CD4-positive, alpha-beta T cell treated with Interleukin-2 at 100 ng/mL for 4 hours (primary cell): ENCODE data around the gene SHC3.

Source experiments
- DNase-seq: peaks from one replicate; pipeline ENCODE4 v3.0.0-alpha.2; 2020; ENCODE audit warnings: low spot score

The SHC3 gene

GRCh38 chr9:89109666-89110065 lies 69.0 kb downstream of the SHC3 start:
- DNase-seq: no peak

GRCh38 chr9:89107406-89107805 lies 71.2 kb downstream of the SHC3 start:
- DNase-seq: no peak

DNA sequence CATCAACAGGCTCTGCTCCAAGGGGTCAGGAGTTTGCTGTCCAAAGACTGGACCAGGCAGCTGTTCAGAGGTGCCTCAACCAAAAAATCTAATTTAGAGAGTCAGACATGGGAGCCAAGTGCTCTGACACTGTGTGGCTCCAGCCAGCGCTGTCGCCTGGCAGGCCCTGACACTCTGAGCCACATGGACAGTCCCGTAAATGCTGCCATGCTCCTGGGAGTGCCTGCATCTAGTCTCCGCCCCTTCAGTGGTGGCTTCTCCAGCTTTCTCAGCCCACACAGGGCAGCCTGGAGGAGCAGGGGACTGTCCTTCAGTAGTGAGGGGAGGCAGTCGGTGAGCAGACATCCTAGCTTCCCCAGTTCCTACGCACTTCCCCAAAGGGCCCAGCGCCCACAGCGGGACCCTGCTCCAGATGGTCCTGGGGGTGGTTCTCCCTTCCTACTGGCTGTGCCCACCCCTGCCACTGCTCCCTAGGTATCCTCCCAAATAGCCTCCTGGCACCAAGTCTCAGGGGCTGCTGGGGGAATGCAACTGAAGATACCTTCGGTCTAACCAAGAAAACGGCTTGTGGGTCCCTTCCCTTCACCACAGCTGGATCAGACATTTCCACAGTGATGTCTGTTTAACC lies 72.3 kb downstream of the SHC3 start:
- no peak for DNase-seq

DNA sequence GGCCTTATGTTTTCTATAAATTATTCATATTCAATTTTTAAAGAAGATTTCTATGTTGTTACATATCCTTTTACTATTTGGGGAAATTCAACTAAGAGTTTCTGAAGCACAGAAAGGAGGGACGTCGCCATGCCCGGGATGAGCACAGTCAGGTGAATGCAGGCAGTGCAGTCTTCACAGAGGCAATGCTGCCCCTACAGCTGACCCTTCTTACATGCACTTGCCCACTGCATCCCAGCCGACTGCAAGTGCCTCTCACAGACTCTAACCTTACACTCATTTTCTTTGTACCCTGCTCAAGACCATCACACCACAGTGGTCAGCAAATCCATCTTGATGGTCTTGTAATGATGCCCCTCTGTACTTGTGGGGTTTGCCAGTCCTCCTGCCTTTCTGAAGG lies 73.8 kb downstream of the SHC3 start:
- DNase-seq: no peak

- no peak for DNase-seq
Observed at GRCh38 chr9:89097219-89097618, 81.4 kb downstream of the SHC3 start.

DNA sequence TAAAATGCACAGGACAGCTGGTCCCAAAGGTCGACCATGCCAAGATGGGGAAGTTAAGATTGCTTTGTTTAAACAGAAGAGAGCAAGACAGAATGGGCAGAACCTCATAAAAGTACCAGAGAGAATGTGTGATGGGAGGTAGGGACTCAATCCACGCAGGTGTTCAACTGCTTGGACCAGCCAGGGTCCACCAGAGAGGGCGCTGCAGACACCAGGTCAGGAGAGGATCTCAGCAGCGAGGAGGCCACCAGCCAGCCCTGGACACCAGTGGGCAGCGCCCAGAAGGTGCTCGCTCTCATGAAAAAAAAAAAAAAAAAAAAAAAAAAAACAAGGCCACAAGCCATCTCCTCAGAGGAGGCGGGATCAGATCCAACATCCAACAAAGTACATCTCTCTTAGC lies 81.8 kb downstream of the SHC3 start:
- DNase-seq: no peak

DNA sequence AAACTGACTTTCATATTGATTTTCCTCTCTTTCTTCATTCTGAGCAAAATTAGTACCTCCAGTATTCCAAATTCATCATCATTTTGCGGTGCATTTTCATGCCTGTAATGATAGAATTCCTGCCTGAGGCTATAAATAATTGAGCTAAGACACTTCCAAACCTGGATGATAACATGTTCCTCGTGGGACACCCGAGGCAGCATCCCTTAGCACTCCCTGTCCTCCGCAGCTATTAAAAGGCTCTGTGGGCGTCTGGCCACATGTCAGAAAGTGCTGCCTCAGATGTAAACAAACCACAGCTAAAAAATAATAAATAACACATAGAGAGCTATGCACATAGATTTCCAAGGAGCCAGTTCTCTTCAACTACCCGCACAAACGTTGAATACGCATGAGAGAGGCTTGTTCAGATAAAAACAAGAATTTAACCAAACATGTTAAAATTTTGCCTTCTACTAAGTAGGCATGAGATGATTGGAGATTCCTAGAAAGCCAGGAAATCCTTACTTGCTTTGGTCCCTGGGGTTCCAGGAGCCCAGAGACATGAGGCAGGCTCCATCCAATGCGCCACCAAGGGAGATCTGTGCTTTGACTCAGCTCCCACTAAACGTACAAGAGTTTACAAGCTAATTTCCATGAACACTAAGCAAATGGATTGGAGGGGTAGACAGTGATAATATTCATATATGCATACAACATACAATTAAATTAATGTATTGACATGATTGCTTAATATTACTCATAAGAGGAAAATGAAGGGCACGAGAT lies 82.7 kb downstream of the SHC3 start:
- DNase-seq: no peak

- no peak for DNase-seq
Observed at GRCh38 chr9:89093201-89093975, 85.2 kb downstream of the SHC3 start.

DNA sequence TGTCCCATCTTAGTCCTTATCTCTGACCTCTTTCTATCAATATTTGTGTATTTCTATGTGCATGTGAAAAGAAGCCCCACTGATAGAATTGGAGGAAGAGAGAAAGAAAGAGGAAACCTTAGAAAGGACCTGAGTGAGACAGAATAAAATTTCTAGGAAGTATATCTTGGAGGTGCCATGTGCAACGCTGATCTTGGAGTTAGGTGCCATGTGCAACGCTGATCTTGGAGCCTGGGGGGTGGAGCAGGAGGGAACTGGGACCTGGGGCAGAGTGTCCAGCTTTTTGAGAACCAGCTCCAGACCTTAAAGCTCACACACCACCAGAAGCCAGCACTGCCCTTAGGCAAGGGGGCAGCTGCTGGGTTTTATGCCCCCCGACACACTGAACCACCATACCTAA lies 89.4 kb downstream of the SHC3 start:
- no peak for DNase-seq

- DNase-seq: no peak
Observed at GRCh38 chr9:89083626-89084025, 95.0 kb downstream of the SHC3 start.

DNA sequence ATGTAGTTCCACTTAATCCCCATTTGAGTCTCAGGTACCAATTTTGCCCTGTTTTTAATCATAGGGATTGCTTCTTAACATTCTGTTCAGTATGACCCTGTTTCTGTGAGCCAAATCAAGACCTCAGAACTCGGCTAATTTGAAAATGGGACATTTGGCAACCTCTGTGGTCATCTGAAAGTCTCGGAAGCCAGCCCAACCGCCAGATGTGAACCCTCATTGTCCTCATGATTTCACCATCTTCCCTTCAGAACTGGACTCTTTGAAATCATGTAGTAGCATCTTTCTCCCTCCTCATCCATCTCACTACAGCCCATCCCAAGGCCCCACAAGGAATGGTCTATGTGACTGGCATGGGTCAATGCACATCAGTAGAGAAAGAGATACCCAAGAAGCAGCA lies 98.4 kb downstream of the SHC3 start:
- no peak for DNase-seq

GRCh38 chr9:89079391-89079790 lies 99.2 kb downstream of the SHC3 start:
- no peak for DNase-seq

DNA sequence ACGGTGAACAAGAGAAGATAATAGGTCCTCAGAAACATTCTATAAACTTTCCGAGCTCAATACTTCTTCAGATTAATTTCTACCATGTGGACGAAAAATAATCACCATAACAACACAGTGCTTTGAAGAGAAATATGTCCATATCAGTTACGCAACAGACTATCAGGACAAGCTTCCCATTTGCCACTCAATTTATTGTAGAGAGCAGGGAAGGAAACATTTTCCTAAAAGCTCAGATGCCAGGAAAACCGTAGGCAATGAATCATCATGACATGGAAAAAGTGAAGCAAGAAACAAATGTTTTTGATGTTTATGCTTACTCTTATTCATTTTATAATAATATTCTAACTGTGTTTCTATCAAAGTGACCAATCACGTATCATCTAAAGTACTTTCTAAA lies 99.8 kb downstream of the SHC3 start:
- no peak for DNase-seq

- no peak for DNase-seq
Observed at GRCh38 chr9:89078421-89078820, 100.2 kb downstream of the SHC3 start.

- no peak for DNase-seq
Observed at GRCh38 chr9:89077519-89077918, 101.1 kb downstream of the SHC3 start.

- DNase-seq: no peak
Observed at GRCh38 chr9:89073397-89073796, 105.2 kb downstream of the SHC3 start.

DNA sequence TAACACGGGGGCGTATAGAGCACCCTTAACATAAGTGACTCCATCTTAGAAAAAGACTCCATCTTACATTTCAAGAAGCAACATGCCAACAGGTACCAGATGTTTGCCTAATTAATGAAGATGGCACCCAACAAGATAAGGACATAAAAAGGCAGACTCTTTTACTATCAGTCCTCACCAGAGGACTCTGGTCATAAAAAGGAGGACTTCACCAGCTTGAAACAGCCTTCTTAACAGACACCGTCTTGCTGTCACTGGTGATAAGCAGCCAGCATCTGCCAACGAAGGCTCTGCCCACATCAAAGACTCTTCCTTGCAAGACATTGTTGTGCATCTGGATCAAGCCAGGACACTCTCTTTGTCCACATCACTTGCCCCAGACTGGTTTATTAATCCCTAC lies 107.0 kb downstream of the SHC3 start:
- DNase-seq: no peak

DNA sequence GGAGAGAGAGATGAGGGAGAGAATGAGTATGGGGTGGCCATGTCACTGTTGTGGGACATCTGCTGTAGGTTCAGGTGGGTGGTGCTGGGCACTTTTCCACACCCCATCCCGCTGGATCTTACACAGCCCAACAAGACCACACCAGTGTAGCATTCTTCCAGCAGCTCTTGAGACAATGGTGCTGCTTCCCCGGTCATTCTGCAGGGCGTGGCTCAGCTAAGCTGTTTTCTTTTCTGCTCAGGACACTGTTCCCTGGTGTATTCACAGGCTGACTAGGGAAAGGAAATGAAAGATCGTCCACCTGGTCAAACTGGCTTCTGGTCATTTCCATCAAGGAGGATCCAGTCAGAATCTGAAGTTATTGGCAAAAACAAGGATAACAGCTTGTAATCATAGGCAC lies 111.8 kb downstream of the SHC3 start:
- DNase-seq: no peak

DNA sequence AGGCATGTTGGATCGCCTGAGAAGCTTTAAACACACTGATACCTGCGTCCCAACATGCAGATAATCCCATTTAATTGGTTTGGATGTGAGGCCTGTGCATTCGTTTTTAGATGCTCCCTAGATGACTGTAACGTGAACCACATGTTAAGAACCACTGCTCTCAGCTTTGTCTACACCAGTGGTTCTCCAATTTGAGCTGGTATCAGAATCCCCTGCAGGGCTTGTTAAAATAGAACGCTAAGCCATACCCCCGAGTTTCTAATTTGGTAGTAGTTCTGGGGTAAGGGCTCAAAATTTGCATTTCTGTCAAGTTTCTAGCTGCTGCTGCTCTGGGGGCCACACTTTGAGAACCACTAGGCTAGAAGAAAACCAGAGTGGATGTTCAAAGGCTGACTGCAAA lies 112.7 kb downstream of the SHC3 start:
- no peak for DNase-seq

DNA sequence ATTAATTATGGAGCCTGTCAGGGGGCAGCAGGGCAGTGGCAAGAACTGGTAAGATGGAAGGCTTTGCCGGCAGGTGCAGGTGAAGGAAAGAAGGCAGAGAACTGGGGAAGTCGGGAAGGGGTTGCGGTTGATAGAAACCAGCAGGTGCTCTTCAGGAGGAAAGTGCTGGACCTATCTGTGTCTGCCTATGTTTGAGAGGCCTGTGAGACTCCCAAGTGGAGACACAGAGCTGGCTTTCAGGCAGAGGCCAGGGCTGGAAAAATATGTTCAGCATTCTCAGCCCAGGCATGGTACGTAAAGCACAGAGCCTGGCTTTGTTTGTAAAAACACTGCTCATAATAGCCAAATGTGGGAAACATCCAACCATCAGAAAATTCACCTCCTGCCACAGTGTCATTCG lies 117.8 kb downstream of the SHC3 start:
- DNase-seq: no peak

- no peak for DNase-seq
Observed at GRCh38 chr9:89059925-89060506, 118.6 kb downstream of the SHC3 start.

- DNase-seq: no peak
Observed at GRCh38 chr9:89058906-89059305, 119.7 kb downstream of the SHC3 start.
